RPMI7951 (cell line): ENCODE data around the gene ZNF462. TPM values are rescaled to one million over a fixed set of nuclear protein-coding genes. Genes with fewer than 3 reads are reported as not detected.

Source experiments
- DNase-seq: peaks from one replicate; pipeline ENCODE4 v3.0.0-alpha.2; 2012; ENCODE audit warnings: low read depth
- total RNA-seq: library from RNA; depleted of rRNA; stranded (reverse); fragments of >200 nt; shearing (Covaris generic); gene quantifications from 2 replicates; pipeline ENCODE4 v1.2.3, GENCODE V29; 2014

The ZNF462 gene
- total RNA-seq, 1 experiment from 2014 or later, result 14.2 TPM

DNA sequence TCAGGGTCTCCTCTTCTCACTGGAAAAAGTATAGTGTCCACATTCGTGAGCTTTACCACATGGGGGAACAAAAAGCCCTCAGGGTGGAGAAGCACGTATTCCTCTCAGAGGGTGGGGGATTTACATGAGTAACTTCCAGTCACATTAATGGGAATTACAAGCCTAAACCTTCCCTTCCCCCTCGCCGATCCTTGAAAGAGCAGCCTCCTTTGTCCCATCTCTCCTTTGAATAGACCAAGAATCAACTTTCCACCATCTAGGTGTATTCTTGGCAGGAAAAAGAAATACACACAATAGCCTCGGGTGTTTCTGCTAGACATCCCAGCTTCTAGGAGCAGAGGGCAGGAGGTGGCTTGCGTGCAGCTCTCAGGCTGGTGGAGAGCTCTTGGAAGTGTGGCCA, 144.4 kb downstream of the ZNF462 start:
- no peak for DNase-seq

DNA sequence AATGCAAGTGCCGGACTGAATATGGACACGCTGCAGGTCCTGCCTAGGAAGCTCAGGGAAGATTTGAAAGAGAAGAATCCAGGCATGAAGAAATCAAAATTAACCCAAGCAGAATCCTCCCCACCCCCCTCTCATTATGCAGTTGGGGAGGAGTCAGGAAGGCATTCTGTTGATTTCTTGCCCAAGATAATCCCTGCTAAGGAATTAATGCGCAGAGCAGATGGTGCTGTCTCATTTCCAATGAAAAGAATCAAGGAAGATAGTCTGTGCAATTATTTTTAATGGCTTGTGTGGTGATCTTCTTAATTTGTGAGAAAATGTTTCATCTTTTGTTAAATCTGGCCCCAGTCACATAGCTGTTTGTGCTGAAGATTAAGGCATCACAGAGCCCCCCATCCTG, 145.0 kb downstream of the ZNF462 start:
- DNase-seq, result no peak

DNA sequence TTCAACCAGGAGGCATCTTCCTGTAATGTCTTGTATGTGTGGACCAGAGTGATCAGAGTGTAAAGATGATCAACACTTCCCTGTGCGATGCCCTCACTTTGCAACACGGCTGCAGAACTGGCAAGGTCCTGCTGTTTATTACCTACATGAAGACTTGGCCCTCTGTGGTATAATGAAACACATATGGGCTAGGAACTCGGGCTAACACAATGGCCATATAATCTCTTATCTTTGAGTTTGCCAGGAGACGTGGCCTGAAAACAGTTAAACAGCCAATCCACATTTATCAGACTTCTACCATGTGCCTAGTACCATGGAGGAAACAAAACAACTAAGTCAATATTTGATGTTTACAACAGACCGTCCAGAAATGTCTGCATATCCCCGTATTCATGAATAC, 145.5 kb downstream of the ZNF462 start:
- no peak for DNase-seq

DNA sequence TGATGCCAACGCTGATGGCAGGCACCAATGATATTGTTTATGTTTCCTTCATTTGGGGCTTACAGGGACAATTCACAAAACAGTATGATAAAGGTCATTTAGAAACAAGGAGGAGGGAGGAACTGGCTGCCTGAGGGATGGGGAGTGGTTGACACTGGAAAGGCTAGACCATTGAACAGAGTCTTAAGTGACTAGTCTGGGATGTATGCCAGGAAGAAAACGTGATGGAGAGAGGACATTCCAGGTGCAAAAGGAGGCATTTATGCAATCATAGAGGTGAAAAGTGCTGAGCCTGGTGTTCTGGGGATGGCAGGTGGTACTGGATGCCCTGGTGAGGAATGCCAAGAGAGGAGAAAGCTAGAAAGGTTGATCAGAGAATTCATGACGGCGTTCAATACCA, 153.4 kb downstream of the ZNF462 start:
- DNase-seq, result no peak

DNA sequence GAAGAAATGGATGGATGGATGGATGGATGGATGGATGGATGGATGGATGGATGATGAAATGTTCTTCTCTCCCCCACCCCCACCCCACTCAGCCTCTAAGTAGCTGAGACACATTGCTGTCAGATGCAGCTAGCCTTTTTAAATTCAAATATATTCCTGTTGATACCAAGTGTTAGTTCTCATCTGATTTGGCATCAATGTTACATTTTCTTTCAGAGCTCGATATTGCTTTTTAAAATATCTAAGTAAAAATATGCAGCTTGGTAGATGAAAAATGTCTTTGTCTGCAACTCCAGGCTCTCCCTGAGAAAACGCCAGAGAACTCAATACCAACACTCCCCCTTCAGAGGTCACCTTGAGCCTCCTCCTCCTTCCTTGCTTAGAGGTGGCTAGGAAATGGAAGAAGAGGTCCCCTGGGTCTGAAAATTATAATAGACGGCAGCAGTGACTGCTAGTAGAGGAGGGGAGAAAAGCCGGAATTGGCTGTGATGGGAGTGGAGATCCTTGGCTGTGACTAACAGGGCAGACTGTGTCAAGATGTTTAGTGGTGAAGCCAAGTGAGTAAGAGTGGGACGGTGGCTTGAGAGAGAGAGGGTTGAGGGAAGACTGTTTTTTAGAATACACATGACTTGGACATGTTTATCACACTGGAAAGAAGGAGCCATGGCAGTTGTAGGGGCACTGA, 156.0 kb downstream of the ZNF462 start:
- DNase-seq, result peak; percentile 90

DNA sequence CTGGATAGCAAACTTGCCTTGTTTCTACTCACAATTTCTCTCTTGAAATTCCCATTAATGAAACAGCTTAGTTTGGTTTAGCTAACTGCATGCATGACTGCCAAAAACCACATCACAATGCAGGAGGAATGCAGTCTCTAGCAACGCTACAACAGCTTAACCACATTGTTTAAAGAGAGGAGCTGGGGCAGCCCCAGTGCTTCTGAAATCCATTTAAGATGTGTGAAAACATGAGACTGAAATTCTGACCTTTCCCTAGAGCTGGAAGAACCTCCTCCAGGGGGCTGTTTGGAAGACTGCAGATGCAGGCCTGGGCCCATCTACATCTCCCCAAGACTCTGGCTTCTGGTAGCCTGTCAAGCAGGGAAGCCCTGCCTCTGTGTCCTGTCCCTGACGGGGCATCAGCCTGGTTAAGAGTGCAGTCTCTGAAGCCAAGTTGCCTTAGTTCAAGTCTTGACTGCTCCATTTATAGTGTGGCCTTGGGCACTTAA, 157.1 kb downstream of the ZNF462 start:
- peak; percentile 98 for DNase-seq

DNA sequence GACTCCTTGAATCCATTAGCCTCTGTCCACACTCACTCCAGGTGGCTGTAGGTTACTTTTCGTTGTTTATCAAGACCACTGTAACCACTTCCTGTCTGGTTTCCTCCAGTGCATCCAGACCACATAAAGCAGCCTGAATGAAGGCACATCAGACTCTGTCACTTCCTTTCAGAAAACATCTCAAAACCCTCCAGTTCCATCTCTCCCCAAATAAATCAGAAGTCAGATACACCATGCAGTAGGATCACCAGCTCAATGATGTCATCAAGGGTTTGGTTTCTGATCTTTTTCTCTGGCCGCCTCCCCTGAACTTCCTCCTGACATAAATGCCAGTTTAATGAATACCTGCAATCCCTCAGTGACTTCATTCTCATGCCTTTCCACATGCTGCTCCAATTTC, 161.2 kb downstream of the ZNF462 start:
- DNase-seq, result peak; percentile 52

DNA sequence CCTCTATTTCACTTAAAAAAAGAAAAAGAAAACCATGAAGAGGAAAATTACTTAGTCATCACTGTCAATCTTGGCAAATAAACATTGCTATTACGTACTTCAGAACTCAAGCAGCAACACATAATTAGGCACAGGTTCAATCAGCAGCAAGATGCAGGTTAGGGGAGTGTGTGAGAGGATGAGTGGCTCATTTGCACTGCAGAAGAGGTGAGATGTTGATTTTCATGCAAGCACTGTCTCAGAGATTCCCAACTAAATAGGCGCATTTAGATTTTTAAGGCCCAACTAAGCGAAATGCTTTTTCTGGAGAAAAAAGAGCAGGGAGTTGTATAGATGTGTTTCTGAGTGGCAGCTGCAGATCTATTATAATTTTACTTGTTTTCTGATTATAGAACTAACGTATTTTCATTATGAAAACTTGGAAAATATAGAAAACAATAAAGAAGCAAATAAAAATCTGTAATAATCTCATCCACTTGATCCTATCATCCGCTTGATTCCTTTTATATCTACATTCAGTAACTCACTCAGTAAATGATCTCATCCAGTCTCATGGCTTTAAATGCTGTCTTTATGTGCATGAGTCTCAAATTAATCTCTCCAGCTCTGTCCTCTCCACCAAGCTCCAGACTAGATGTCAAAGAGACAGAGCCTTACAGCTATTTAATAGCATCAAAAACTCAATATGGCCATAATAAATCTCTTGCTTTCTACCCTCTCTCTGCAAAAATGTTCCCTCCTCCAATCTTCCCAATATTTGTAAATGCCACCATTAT, 162.5 kb downstream of the ZNF462 start:
- DNase-seq, result no peak

DNA sequence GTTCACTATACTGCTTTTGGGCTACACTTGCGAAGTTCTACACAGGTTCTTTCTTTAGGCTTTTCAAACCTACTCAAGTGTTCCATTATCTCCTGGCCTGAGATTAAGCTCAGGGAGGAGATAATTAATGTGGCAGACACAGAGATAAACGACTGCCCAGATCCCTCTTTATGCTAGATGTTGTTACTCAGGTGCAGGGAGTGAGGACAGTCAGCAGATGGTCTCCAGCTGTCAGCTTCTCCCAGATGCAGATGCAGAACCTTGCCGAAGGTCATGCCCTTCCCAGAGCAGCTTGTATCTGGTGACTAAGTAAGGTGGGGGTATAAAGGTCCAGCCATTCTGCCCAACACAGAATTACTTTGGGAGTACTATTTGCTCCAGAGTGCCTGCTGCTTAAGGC, 166.2 kb downstream of the ZNF462 start:
- DNase-seq, result peak; percentile 59

DNA sequence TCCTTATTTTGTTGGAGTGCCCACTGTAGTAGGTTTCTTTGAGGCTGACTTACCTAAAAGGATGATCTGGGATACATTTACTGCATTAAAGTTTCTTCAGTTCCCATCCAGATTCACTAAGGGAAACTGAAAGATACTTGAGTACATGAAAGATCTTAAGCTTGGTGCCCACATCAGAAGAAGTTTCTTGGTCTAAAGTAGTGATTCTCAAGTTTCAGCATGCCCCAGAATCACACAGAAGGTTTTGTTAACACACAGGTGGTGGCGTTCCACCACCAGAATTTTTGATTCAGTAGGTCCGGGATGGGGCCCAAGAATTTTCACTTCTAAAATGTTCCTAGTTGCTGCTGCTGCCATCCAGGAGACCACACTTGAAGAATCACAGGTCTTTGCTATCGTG, 171.0 kb downstream of the ZNF462 start:
- DNase-seq, result no peak

DNA sequence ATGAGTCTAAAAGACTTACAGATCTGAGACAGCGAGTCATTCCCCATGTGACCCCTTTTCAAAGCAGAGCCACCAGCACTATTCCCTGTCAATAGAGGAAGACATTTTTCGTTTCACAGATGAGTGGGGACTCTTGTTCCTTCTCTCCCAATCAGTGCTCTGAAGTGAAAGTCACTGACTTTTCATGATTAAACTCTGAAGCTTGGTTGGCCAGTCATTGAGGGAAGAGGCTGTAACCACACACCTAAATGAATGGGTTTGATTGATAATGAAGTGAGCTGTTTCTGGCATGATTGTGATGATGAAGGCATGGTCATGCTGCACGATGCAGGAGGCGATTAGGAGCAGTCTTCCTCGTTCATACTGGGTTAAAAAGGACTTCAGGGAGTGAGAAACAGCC, 171.9 kb downstream of the ZNF462 start:
- DNase-seq, result no peak

DNA sequence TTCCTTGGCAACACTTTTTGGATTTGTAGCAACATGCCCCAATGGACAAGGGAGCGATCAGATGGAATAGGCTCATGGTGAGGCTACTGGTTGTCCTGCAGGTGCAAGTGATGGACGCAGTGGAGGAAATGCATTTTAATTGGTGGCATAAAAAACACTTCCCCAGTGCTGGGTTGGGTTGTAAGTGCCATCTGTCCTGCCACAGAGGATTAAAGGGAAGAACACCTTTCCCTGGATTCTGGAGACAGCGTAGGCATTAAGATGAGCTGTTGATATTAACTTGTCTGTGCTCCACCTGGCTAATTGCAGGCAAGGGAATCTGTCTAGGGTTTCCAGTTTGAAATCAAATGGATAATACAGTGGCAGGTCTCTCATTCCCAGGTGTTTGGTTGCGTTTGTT, 173.4 kb downstream of the ZNF462 start:
- DNase-seq, result no peak

DNA sequence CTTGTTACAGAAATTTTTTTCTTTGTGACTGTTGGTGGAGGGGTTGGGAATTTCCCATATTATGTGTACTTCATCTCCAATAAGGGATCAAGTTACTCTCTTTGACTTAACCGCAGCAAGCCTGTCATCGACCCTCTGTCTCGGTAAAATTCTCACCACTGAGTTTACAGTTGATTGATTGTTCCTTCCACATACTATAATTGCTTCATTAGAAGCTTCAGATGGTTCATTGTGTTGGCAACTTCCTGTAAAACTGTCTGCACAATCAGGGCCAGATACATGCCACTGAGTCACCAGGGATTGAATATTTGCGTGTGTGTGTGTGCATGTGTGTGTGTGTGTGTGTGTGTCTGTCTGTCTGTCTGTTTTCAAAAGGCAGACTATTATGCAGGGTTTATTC, 176.6 kb downstream of the ZNF462 start:
- peak; percentile 86 for DNase-seq

DNA sequence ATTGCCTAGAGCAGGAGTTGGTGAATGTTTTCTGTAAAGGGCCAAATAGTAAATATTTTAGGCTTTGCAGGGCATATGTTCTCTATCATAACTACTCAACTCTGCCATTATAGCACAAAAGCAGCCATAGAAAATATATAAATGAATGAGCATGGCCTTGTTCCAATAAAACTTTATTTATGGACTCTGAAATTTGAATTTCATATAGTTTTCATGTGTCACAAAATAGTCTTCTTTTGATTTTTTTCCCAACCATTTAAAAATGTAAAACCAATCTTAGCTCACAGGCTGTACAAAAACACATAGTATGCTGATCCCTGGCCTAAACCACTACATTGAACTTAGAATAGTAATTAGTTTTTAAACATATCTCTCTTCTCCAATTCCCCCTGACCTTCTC, 179.6 kb downstream of the ZNF462 start:
- DNase-seq, result no peak

DNA sequence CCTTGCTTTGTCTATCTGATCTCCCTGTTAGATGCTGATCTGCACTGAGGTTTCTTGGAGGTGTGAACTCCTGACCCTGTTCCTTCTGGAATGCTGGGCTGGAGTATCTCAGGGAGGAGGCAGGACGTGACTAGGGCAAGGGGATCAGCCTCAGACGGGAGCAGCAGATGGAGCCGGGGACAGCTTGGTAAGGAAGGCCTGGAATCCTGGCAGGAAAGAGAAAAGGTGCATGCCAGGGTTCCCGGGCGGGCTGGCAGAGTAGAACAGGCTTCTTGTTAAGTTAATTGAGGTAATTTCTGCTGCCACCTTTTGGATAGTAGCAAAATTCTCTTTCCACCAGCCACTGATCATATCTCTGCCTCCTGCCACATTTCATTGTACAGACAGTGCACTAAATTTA, 180.9 kb downstream of the ZNF462 start:
- no peak for DNase-seq

DNA sequence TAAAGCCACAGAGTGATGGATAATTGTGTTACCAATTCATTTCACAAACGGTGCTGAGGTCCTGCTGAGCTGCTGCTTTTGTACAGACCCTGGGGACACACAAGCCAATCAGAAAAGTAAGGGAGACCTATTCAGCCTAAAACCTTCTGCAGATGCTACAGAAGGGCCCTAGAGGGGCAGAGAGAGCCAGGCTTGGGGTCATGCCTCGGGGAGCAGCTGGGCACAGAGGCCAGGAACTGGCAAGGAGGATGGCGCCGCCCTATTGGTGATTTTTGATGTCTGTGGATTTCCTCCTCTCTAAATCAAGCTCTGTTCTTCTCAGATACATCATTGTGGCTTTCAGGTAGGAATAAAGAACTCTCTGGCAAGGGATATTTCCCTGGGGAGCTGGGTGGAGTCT, 181.9 kb downstream of the ZNF462 start:
- DNase-seq, result no peak

DNA sequence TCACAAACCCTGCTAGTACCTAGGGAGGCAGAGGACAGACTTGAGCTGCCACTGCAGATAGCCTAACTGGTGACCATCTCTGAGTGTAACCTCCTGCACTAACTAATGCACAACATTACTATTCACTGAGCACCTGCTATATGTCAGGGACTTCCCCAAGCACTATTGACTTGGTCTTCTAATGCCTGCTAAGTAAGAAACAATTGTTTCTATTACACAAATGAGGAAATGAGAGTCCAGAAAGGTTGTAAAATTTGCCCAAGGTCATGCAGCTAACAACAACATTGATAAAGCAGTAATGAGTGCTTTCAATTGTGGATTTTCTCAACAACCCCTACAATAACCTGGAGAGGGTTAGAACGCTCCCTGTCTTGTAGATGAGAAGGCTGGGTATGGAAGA, 183.7 kb downstream of the ZNF462 start:
- no peak for DNase-seq

DNA sequence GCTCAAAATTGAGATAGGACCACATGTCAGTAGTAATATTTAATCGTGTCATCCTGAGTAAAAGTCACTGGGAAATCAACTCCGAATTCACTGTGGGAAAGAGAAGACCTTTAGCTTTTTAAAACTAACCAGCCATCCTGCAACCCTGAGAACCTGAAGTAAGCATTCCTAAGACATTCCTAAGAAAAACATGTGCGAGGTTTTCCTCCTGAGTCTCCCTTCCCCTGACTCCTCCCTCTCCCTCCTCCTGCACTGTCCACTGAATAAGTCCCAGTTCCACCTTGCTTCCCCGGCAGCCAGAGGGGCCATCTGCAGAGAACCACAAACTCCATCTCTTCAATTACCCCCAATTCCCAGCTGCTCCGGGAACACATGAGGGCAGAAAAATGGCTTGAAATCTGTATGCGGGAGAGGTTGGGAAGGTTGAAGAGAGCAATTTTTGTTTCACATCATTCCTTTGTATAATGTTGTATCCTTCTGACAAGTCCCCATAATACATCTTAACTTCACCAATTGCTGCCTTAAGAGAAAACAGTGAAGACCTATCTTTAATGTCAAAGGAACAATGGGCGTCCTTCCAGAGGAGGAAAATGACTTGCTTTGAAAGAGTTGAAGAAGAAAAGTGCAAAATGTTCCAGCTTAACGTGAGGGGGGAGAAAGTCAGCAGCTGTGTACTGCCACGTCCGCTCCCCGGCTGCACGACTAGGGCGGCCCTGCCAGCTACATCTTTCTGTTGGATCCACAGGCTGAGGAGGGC, 186.3 kb downstream of the ZNF462 start:
- no peak for DNase-seq

DNA sequence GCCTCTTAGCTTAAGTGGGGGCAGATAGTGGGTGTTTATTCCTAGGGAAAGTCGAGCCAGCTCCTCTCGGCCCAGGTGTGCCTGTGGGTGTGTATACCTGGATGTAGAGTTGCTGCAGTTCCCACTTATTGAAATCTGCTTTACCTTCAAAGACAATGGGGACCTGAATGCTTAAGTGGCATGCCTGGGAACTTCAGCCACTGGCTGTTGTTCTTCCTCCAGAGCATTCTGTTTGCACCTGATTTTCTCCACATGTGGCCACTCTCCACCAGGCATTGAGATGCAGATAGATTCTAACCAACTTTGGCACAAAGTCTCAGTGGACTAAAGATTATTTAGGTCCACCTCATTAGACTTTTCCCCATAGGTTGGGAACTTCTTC, 186.8 kb downstream of the ZNF462 start:
- DNase-seq, result no peak

DNA sequence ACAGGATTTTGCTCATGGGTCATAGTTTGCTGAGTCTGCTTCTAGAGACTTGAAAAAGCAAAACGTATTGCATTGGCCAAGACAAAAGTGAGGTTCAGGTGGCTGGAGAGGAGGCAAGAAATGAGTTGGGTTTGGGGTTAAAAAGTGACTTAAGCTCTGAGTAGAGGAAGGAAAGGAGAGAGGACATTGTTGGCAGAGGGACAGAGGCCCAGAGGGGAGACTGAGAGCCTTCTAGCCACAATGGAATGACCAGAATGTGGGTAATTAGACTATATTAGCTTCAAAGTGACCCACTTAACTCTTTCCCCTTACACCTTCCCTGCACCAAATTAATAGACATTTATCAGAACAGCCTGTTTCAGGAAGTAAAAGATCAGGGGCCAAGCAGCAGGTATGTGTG, 188.4 kb downstream of the ZNF462 start:
- no peak for DNase-seq

DNA sequence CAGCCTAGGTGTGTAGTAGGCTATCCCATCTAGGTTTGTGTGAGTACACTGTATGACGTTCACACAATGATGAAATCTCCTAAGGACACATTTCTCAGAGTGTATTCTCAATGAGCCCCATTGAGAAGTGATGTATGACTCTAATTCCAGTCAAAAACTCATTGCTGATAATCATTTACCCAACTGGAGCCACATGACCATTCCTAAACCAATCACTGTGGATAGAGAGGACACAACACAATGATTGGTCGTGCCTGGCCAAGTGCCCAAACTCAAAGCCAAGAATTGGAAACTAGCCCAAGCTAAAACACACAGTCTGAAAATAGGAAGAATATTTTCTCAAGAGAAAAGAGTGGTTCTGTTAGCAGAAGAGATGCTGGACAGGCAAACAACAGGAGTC, 191.2 kb downstream of the ZNF462 start:
- DNase-seq, result no peak

DNA sequence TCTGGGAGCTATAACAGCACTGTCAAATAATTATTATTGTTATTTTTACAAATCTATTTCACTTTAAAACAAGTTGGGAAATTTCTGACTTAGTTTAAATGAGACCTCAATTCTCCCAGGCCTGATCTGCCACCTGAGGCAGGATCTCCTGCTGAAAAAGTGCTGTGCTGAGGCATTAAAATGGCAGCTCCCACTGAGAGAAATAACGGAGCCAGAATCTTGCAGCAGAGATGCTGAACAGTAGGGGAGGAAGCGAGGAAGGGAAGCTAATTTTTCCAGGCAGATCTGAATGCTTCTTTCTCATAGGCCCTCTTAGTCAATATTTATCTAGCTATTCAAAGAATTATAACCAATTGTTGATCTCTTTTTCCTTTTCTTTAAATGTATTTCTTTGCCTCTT, 196.3 kb downstream of the ZNF462 start:
- DNase-seq, result no peak

DNA sequence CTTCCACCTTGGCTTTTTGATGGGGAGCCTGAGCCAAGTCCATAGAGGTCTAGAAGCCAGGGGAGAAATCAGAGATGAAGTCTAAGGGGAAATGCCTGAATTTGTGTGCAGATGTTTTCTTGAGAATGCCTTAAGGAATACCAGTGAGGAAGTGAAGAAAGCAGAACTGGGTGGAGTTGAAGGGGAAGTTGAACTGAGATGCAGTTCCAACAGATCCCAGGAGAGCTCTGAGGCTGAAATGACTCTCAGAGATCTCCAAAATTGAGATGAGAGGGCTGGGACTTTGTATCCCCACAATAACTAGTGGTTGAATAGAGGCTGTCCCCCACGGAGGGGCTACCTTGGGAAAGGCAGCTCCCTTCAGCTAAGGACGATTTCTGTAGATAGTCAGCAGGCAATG, 197.1 kb downstream of the ZNF462 start:
- DNase-seq, result no peak
